Brain microvascular endothelial cell (primary cell): Measurements from ENCODE around the gene NUDT6.

ENCODE experiments used
- DNase-seq: peaks from one replicate; pipeline ENCODE4 v3.0.0-alpha.2; 2020
- H3K27ac ChIP-seq: fragments of 250-450 bp; sonication (Bioruptor Pico); 2 replicates; pipeline ENCODE4 v1.5.1; 2020; ENCODE audit warnings: mild to moderate bottlenecking, moderate library complexity
- H3K27me3 ChIP-seq: fragments of 250-450 bp; sonication (Bioruptor Pico); replicated peaks from 2 replicates; pipeline ENCODE4 v1.5.1; 2020; ENCODE audit warnings: mild to moderate bottlenecking
- H3K36me3 ChIP-seq: fragments of 250-450 bp; sonication (Bioruptor Pico); replicated peaks from 2 replicates; pipeline ENCODE4 v1.5.1; 2020; ENCODE audit warnings: mild to moderate bottlenecking
- H3K4me3 ChIP-seq: 2 replicates; pipeline ENCODE4 v1.5.1; 2011; ENCODE audit warnings: low read depth, mild to moderate bottlenecking, control low read depth, low read length, moderate library complexity
- in situ Hi-C: cut with HindIII; loops from 2 replicates; pipeline ENCODE4 v1.10.0; 2017; ENCODE audit warnings: low sequenced_read_pairs, low pct_ligation_motif_present
- TF ChIP-seq, protein P1 (sequence below): IDR thresholded peaks from 2 replicates; pipeline ENCODE4 v1.5.1; 2011; ENCODE audit warnings: low read depth, mild to moderate bottlenecking, moderate library complexity, low read length, control low read depth, inconsistent platforms; ENCODE audit errors: missing control alignments

Gene NUDT6

DNA sequence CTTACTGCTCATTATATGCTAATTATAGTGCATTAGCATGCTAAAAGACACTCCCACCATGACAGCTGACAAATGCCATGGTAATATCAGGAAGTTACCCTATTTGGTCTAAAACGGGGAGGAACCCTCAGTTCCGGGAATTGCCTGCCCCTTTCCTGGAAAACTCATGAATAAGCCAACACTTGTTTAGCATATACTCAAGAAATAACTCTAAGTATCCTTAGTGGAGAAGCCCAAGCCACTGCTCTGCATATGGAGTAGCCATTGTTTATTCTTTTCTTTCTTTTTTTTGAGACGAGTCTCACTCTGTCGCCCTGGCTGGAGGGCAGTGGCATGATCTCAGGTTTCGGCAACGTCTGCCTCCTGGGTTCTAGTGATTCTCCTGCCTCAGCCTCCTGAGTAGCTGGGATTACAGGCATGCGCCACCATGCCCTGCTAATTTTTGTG is 15.5 kb downstream of the NUDT6 start:
- TF ChIP-seq, protein P1, sequence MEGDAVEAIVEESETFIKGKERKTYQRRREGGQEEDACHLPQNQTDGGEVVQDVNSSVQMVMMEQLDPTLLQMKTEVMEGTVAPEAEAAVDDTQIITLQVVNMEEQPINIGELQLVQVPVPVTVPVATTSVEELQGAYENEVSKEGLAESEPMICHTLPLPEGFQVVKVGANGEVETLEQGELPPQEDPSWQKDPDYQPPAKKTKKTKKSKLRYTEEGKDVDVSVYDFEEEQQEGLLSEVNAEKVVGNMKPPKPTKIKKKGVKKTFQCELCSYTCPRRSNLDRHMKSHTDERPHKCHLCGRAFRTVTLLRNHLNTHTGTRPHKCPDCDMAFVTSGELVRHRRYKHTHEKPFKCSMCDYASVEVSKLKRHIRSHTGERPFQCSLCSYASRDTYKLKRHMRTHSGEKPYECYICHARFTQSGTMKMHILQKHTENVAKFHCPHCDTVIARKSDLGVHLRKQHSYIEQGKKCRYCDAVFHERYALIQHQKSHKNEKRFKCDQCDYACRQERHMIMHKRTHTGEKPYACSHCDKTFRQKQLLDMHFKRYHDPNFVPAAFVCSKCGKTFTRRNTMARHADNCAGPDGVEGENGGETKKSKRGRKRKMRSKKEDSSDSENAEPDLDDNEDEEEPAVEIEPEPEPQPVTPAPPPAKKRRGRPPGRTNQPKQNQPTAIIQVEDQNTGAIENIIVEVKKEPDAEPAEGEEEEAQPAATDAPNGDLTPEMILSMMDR = no peak
- in situ Hi-C loops = loop anchor here (25.0 kb wide), 2 partner anchors 145 to 320 kb away; no protein-coding TSS in a partner anchor
- H3K36me3 ChIP-seq = no peaks in the 10 kb centered on the region
- DNase-seq = no peak
- no peaks in the 10 kb centered on the region for H3K27me3 ChIP-seq
- no peak overlapping the region for H3K27ac ChIP-seq
- no peak overlapping the region for H3K4me3 ChIP-seq

DNA sequence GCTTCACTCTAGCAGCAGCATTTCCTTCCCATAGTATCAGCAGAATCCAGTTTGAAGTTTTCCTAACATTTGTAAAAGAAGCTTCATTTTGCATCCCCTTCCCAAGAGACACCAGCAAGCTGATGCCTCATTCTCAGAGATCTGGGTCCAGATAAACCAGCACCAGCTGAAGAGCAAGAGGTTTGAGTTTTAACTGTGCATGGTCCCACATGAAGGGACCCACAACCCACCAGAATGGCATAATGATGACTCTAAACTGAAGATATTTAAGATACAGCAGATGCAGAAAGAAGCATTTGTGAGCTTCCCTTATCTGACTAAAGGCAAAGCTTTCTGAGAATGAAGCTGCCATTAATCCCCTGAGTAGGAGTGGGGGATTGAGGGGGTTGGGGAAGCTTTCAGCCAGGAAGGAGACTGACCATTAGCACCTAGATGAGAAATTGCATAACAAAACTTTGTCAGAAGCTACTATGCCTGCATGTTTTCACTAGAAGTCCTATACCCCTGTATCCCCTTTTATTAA is 18.6 kb downstream of the NUDT6 start:
- DNase-seq = no peak
- no peaks in the 10 kb centered on the region for H3K36me3 ChIP-seq
- no peak overlapping the region for H3K4me3 ChIP-seq
- in situ Hi-C loops = loop anchor here (25.0 kb wide), 2 partner anchors 142 to 317 kb away; no protein-coding TSS in a partner anchor
- TF ChIP-seq, protein P1 = no peak
- H3K27me3 ChIP-seq = no peaks in the 10 kb centered on the region
- no peak overlapping the region for H3K27ac ChIP-seq

DNA sequence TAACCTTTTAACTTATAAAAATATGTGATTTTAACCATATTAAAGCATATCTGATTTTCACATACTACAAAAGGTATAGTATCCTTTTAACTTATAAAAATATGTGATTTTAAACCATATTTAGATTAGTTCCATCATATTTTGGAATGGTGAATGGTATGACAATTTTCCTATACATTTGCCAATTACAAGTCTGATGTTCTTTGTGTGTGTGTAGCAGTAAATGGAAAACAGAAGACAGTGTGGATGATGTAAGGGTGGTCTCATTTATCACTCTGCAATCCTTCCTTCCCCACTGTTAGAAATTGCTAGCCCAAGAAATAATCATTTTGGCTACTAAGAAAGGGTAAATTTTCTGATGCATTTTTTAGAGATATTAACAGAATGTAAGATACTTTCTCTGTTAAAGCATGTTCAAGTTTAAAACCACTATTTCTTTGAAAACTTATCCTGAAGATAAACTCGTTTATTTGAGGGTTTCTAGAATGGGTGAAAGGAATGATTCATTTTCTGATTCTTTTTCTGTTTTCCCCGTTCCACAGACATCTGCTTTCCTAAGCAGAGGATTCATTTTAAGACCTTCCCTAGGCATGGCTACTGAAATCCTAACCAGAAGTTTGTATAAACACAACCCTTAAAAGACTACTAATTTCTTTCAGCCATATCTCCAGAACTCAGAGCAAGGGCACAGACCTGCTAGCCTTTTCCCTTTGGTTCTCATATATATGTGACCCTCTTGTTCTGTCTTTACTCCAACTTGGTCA is 21.0 kb downstream of the NUDT6 start:
- in situ Hi-C loops = loop anchor here (25.0 kb wide), 2 partner anchors 139 to 314 kb away; no protein-coding TSS in a partner anchor
- Histone ChIP-seq H3K27ac (no peak overlapping the region), H3K36me3 (no peaks in the 10 kb centered on the region), H3K4me3 (no peak overlapping the region), H3K27me3 (no peaks in the 10 kb centered on the region)
- TF ChIP-seq, protein P1 = no peak
- no peak for DNase-seq

DNA sequence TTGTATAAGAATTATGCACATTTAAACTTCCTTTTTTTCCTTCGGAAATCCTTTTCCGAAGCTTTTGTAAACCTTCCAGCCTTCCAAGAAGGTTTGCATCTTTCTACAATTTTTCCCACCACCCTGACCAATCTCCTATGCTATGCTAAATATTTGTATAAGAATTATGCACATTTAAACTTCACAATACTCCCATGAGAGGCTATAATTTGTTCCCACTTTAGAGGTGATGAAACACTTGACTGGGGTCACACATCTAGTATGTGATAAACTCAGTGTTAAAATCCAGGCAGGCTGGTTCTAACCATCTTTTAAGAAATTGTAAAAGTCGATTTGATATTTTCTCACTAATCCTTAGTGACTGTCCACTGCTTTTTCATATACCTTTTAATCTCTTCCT is 22.1 kb downstream of the NUDT6 start:
- no peak for DNase-seq
- in situ Hi-C loops = loop anchor here (25.0 kb wide), 2 partner anchors 138 to 313 kb away; no protein-coding TSS in a partner anchor
- H3K36me3 ChIP-seq = no peaks in the 10 kb centered on the region
- H3K27ac ChIP-seq = no peak overlapping the region
- H3K4me3 ChIP-seq = no peak overlapping the region
- H3K27me3 ChIP-seq = no peaks in the 10 kb centered on the region
- TF ChIP-seq, protein P1 = no peak

DNA sequence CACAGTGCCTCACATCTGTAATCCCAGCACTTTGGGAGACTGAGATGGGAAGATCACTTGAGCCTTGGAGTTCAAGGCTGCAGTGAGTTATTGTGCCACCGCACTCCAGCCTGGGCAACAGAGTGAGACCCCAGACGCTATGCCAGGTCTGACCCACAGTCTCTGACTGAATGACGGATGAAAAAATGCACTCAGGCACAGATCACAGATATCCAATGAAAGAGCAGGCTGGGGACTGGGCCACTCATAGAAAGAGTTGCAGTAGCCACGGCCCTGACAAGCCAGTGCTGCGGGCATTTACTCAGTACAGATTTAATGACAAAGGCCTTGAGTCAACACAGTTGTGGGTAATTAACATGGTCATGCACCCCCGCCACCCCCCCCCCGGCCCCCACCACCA is 22.7 kb downstream of the NUDT6 start:
- no peaks in the 10 kb centered on the region for H3K36me3 ChIP-seq
- no peak overlapping the region for H3K27ac ChIP-seq
- DNase-seq = no peak
- no peaks in the 10 kb centered on the region for H3K27me3 ChIP-seq
- TF ChIP-seq, protein P1 = no peak
- in situ Hi-C loops = loop anchor here (25.0 kb wide), 2 partner anchors 137 to 312 kb away; no protein-coding TSS in a partner anchor
- H3K4me3 ChIP-seq = no peak overlapping the region
